ENCODE data around the gene PCSK2. TPM values are rescaled to one million over a fixed set of nuclear protein-coding genes. Genes with fewer than 3 reads are reported as not detected.

The PCSK2 gene
- polyA plus RNA-seq, 4 donors = 0.87 to 1.0 (median 0.94) TPM

DNA sequence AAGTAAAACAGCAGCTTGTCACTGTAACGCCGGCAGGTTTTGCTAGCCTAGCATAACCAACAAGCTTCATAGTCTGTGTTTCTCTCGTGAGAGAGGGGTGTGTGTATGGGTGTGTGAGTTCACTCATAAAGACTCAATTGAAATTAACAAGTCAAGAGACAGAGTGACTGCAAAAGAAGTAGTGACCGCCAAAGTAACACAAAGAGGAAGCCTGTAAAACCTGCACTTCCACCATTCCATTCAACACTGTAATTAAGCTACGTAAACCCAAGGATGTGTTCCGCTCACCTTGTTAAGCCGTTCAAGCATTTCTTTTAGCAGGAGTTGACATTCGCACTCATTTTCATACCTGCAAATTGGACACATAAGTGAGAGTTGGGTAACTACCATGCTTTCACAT lies 297.7 kb downstream of the PCSK2 start:
- DNase-seq (ENCODE audit: low read depth in 4 of 4, low spot score in 3 of 4) = no peak

GRCh38 chr20:17525132-17525531 lies 298.3 kb downstream of the PCSK2 start:
- DNase-seq (ENCODE audit: low read depth in 4 of 4, low spot score in 3 of 4) = no peak

GRCh38 chr20:17525650-17526049 lies 298.8 kb downstream of the PCSK2 start:
- DNase-seq (ENCODE audit: low read depth in 4 of 4, low spot score in 3 of 4) = no peak

DNA sequence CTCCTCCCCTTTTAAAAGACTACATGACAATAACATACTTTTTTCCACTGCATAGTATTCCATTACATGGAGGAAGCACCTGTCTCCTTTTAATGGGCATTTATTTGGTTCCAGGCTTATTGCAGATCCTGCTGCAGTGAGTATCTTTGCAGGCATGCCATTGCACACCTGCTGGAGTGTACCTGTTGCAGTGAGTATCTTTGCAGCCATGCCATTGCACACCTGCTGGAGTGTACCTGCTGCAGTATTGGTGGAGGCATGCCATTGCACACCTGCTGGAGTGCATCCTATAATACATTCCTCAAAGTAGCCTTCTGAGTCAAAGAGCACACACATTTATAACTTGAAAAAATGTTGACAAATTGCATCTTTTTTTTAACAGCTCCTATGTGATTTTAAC lies 302.7 kb downstream of the PCSK2 start:
- no peak for DNase-seq (ENCODE audit: low read depth in 4 of 4, low spot score in 3 of 4)

DNA sequence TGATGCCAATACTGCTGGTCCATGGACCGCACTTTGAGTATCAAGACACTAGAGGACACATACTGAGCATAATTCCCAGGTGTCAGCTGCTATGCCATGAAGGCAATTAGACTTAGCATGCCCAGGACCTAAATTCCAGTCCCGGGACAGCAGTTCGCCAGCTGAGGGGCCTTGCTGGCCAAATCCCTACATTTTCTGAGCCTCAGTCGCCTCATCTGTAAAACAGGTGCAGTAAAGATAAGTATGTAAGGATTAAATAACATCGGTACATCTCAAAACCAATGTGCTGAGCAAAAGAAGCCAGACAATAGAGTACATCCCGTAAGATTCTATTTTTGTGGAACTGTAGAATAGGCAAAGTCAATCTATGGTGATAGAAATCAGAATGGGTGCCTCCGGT lies 303.3 kb downstream of the PCSK2 start:
- DNase-seq (ENCODE audit: low read depth in 4 of 4, low spot score in 3 of 4) = no peak

- DNase-seq (ENCODE audit: low read depth in 4 of 4, low spot score in 3 of 4) = peak in 2 of 4 donors; percentile 41 to 43
Observed at GRCh38 chr20:17530716-17531664, 304.1 kb downstream of the PCSK2 start, which contains the start of gene BFSP1. BFSP1 (minus strand) TSS chr20:17531379; CDS start chr20:17531329, 50 bp downstream.

DNA sequence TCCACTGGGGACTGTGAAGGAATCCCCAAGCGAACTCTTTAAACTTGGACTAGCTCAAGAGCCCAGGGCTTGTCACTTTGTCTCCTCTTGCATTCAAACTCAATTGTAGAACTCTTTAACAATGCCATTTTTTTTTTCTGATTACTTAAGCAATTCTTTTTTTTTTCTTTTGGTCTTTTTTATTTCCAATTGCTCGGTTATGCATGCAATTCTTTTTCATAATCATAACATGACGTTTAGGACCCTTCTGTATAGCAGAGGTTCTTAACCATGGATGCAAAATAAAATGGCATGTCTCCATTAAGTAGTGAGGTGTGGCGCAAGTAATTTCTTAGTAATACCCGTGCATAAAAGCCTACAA lies 304.8 kb downstream of the PCSK2 start:
- no peak for DNase-seq (ENCODE audit: low read depth in 4 of 4, low spot score in 3 of 4)

DNA sequence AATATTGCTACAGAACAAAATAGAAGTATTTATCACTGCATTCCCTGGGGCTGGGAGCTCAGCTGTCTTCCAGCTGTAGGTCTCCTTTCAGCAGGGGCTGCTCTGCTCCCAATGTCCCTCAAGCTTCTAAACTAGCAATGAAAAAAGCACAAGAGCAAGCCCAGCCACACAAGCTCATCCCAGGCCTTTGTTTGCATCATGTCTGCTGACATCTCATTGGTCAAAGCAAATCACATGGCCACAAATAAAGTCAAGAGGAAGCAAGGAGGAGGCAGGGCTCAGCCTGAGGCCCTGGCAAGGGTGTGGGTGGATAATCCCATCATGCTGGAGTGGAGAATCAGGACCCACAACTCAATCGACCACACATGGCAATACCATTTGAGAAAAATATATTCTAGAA lies 306.6 kb downstream of the PCSK2 start:
- no peak for DNase-seq (ENCODE audit: low read depth in 4 of 4, low spot score in 3 of 4)

DNA sequence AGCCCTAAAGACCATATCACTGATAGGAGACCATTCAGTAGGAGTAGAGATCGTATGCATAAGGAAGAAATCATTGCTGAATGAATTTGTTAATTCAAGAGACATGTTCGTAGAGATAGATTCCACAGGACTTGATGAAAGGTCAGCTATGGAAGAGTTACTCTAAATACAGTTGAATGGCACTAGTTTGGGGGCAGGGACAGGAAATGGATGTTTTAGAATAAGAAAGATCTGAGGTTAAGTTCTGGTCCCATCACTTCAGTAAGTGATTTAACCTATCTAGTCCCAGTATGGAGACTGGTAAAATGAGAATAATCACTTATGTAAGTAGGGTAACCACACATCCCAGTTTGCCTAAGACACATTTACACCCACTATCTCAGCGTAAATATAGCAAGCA lies 307.2 kb downstream of the PCSK2 start:
- DNase-seq (ENCODE audit: low read depth in 4 of 4, low spot score in 3 of 4) = no peak
